IMR-90 (cell line): ENCODE results near the gene PRXL2C. TPM values are rescaled to one million over a fixed set of nuclear protein-coding genes. Genes with fewer than 3 reads are reported as not detected.

Source experiments
- ATAC-seq: fragments of 200-7000 bp; cut with Tn5 transposase; 2 replicates; pipeline ENCODE4 v1.9.1; 2020; ENCODE audit warnings: low read depth, mild to moderate bottlenecking, moderate library complexity
- BruUV-seq: library from RNA; stranded (reverse); fragments of 400-500 nt; replicated peaks from 2 replicates; lab custom pipeline; 2021; lab: Mats Ljungman, UMichigan
- CTCF ChIA-PET: fragments of 300-600 bp; formaldehyde crosslinking; extraction: SDS; loops from one replicate; lab custom pipeline; 2021; ENCODE audit warnings: antibody characterized with exemption; lab: Yijun Ruan, JAX
- POLR2A ChIA-PET: fragments of 300-600 bp; sonication (Branson Sonifier 250); formaldehyde crosslinking; loops from one replicate; lab custom pipeline; 2022; ENCODE audit warnings: antibody characterized with exemption; ENCODE audit not compliant: unreplicated experiment; lab: Charles Lee
- DNase-seq: peaks from one replicate; pipeline ENCODE4 v3.0.0; 2013
- H2AFZ ChIP-seq: replicated peaks from 2 replicates; pipeline ENCODE3; 2013; ENCODE audit warnings: low read length, mild to moderate bottlenecking; ENCODE audit not compliant: poor library complexity
- H2AK5ac ChIP-seq: 2 replicates; pipeline ENCODE4 v1.6.1; 2013; ENCODE audit warnings: low read depth, low read length, inconsistent platforms
- H2AK9ac ChIP-seq: replicated peaks from 2 replicates; pipeline ENCODE3; 2013; ENCODE audit warnings: mild to moderate bottlenecking, low read depth, low read length, moderate library complexity; ENCODE audit not compliant: poor library complexity
- H2BK120ac ChIP-seq: 2 replicates; pipeline ENCODE4 v1.6.1; 2013; ENCODE audit warnings: low read depth, low read length, inconsistent platforms
- H2BK15ac ChIP-seq: 3 replicates; pipeline ENCODE4 v1.6.1; 2013; ENCODE audit warnings: low read depth, low read length, inconsistent platforms
- H2BK20ac ChIP-seq: 2 replicates; pipeline ENCODE4 v1.6.1; 2013; ENCODE audit warnings: low read depth, mild to moderate bottlenecking, inconsistent platforms, low read length, moderate library complexity
- H2BK5ac ChIP-seq: 2 replicates; pipeline ENCODE4 v1.6.1; 2013; ENCODE audit warnings: mild to moderate bottlenecking, low read depth, low read length, inconsistent platforms; ENCODE audit not compliant: poor library complexity, severe bottlenecking
- H3K14ac ChIP-seq: replicated peaks from 2 replicates; pipeline ENCODE4 v1.6.1; 2013; ENCODE audit warnings: low read depth, low read length, inconsistent platforms
- H3K18ac ChIP-seq: 2 replicates; pipeline ENCODE4 v1.6.1; 2013; ENCODE audit warnings: low read depth, low read length, control low read depth
- H3K23ac ChIP-seq: 2 replicates; pipeline ENCODE4 v1.6.1; 2013; ENCODE audit warnings: low read depth, low read length, inconsistent platforms
- H3K27ac ChIP-seq: 2 replicates; pipeline ENCODE4 v1.5.1; 2013; ENCODE audit warnings: mild to moderate bottlenecking, control low read depth, low read length; ENCODE audit not compliant: insufficient read depth
- H3K27me3 ChIP-seq: 2 replicates; pipeline ENCODE4 v1.6.1; 2013; ENCODE audit warnings: low read length; ENCODE audit not compliant: control insufficient read depth, insufficient read depth
- H3K36me3 ChIP-seq: 2 replicates; pipeline ENCODE4 v1.6.1; 2013; ENCODE audit warnings: low read length, mixed read lengths; ENCODE audit not compliant: control insufficient read depth, insufficient read depth
- H3K4ac ChIP-seq: 2 replicates; pipeline ENCODE4 v1.6.1; 2013; ENCODE audit warnings: low read depth, low read length, inconsistent platforms
- H3K4me1 ChIP-seq: 2 replicates; pipeline ENCODE4 v1.6.1; 2013; ENCODE audit warnings: low read length, mixed read lengths; ENCODE audit not compliant: control insufficient read depth, insufficient read depth
- H3K4me2 ChIP-seq: 2 replicates; pipeline ENCODE4 v1.6.1; 2013; ENCODE audit warnings: low read depth, mild to moderate bottlenecking, control low read depth, low read length, moderate library complexity
- H3K4me3 ChIP-seq: 2 replicates; pipeline ENCODE4 v1.5.1; 2013; ENCODE audit warnings: low read depth, mild to moderate bottlenecking, control low read depth, low read length, moderate library complexity; ENCODE audit not compliant: insufficient read depth
- H3K56ac ChIP-seq: 2 replicates; pipeline ENCODE4 v1.6.1; 2013; ENCODE audit warnings: low read length, inconsistent platforms; ENCODE audit not compliant: insufficient read depth; ENCODE audit errors: extremely low read depth
- H3K79me1 ChIP-seq, 2 experiments: 2 replicates each; pipeline ENCODE4 v1.6.1; 2013; ENCODE audit warnings: low read length in 2 of 2, inconsistent platforms in 1 of 2, low read depth in 1 of 2
- H3K9ac ChIP-seq: 2 replicates; pipeline ENCODE4 v1.6.1; 2013; ENCODE audit warnings: low read depth, low read length, control low read depth
- H3K9me1 ChIP-seq: 2 replicates; pipeline ENCODE4 v1.6.1; 2013; ENCODE audit warnings: low read length, inconsistent platforms; ENCODE audit not compliant: insufficient read depth
- H3K9me3 ChIP-seq: 2 replicates; pipeline ENCODE4 v1.6.1; 2013; ENCODE audit warnings: low read length; ENCODE audit not compliant: control insufficient read depth, insufficient read depth
- H4K20me1 ChIP-seq: 2 replicates; pipeline ENCODE4 v1.6.1; 2013; ENCODE audit warnings: low read length, inconsistent platforms; ENCODE audit not compliant: insufficient read depth
- H4K5ac ChIP-seq: 2 replicates; pipeline ENCODE4 v1.6.1; 2013; ENCODE audit warnings: mild to moderate bottlenecking, low read depth, low read length, control low read depth
- H4K8ac ChIP-seq, 2 experiments: 2 replicates each; pipeline ENCODE4 v1.6.1; 2013; ENCODE audit warnings: low read depth in 2 of 2, low read length in 2 of 2, control low read depth in 1 of 2, inconsistent platforms in 1 of 2
- H4K91ac ChIP-seq: 2 replicates; pipeline ENCODE4 v1.6.1; 2013; ENCODE audit warnings: low read depth, low read length, inconsistent platforms; ENCODE audit not compliant: insufficient read depth
- BHLHE40 ChIP-seq: fragments of 150-350 bp; IDR thresholded peaks from 2 replicates; pipeline ENCODE4 v1.6.1; 2016; ENCODE audit warnings: mild to moderate bottlenecking, low read depth, low read length
- CEBPB ChIP-seq: IDR thresholded peaks from 2 replicates; pipeline ENCODE4 v1.6.1; 2012; ENCODE audit warnings: low read depth, low read length, improper control_type of control experiment
- CHD1 ChIP-seq: IDR thresholded peaks from 2 replicates; pipeline ENCODE4 v1.6.1; 2012; ENCODE audit warnings: low read depth, low read length, improper control_type of control experiment
- FOS ChIP-seq: fragments of 150-350 bp; IDR thresholded peaks from 2 replicates; pipeline ENCODE4 v1.6.1; 2016; ENCODE audit warnings: low read depth, low read length
- NFE2L2 ChIP-seq: fragments of 150-350 bp; IDR thresholded peaks from 2 replicates; pipeline ENCODE4 v1.6.1; 2016; ENCODE audit warnings: low read depth, mild to moderate bottlenecking, low read length
- POLR2A ChIP-seq: IDR thresholded peaks from 2 replicates; pipeline ENCODE4 v1.6.1; 2012; ENCODE audit warnings: mild to moderate bottlenecking, low read depth, low read length
- RAD21 ChIP-seq: IDR thresholded peaks from 2 replicates; pipeline ENCODE4 v1.6.1; 2012; ENCODE audit warnings: low read length, improper control_type of control experiment
- RCOR1 ChIP-seq: IDR thresholded peaks from 2 replicates; pipeline ENCODE4 v1.6.1; 2012; ENCODE audit warnings: mild to moderate bottlenecking, low read length, improper control_type of control experiment; ENCODE audit not compliant: insufficient replicate concordance
- SMC3 ChIP-seq: fragments of 150-350 bp; IDR thresholded peaks from 2 replicates; pipeline ENCODE4 v1.6.1; 2016; ENCODE audit warnings: low read depth, mild to moderate bottlenecking, antibody characterized with exemption, low read length, moderate library complexity
- dilution Hi-C: fragments of 300-500 bp; cut with HindIII; formaldehyde crosslinking; loops from one replicate; pipeline ENCODE4 v1.14.3; 2018; ENCODE audit warnings: low sequenced_read_pairs; ENCODE audit not compliant: unreplicated experiment
- in situ Hi-C: fragments of 300-500 bp; cut with MboI; formaldehyde crosslinking; loops from 3 replicates; pipeline ENCODE4 v1.14.3; 2019; ENCODE audit warnings: low sequenced_read_pairs, inconsistent platforms, mixed read lengths
- intact Hi-C: fragments of 100-400 bp; cut with micrococcal nuclease; formaldehyde crosslinking; loops from 2 replicates; pipeline ENCODE4 v1.10.0; 2022
- polyA plus RNA-seq, 3 experiments: library from polyadenylated mRNA; depleted of rRNA; stranded (reverse); fragments of >200 nt; gene quantifications; 2 replicates each; pipeline ENCODE4 v1.2.3, GENCODE V29; 2012; ENCODE audit warnings: low replicate concordance in 1 of 3
- total RNA-seq: library from RNA; depleted of rRNA; stranded (reverse); fragments of >200 nt; gene quantifications from 2 replicates; pipeline ENCODE4 v1.2.3, GENCODE V29; 2012
- TF ChIP-seq, protein P1 (sequence below): fragments of 150-350 bp; IDR thresholded peaks from 2 replicates; pipeline ENCODE4 v1.6.1; 2017; ENCODE audit warnings: mild to moderate bottlenecking, antibody characterized with exemption, low read length, low read depth
- TF ChIP-seq, protein P2 (sequence below): conservative IDR thresholded peaks from 2 replicates; pipeline ENCODE4 v1.5.1; 2012; ENCODE audit warnings: mild to moderate bottlenecking, low read depth, low read length, improper control_type of control experiment

Gene PRXL2C
- total and polyA plus RNA-seq, 2 of the 4 experiments (the other 2 are of a cell fraction): 2.7 to 9.0 TPM

DNA sequence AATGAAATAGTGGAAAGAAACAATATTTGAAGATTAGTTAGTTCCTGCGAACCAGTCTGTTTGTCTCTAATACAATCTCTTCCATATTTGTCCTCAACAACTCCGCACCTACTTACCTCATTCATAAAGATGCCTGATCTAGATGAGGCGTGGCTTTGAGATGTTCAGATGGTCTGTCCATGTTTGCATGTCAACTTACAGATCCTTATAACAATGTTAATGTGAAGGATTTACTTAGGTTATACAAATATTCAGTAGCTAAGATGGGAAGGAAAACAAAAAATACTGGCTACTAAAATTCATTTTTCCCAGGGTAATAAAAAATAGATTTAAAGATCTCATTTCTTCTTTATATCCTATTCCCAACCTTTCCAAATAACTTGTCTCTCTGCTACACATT lies 43.8 kb downstream of the PRXL2C start (continued):
- TF ChIP-seq, protein P1, sequence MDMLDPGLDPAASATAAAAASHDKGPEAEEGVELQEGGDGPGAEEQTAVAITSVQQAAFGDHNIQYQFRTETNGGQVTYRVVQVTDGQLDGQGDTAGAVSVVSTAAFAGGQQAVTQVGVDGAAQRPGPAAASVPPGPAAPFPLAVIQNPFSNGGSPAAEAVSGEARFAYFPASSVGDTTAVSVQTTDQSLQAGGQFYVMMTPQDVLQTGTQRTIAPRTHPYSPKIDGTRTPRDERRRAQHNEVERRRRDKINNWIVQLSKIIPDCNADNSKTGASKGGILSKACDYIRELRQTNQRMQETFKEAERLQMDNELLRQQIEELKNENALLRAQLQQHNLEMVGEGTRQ: no peak
- no peak for TF ChIP-seq NFE2L2
- TF ChIP-seq BHLHE40: no peak
- TF ChIP-seq RCOR1: no peak
- TF ChIP-seq RAD21: no peak
- no peak for TF ChIP-seq POLR2A
- no peak for TF ChIP-seq CHD1
- TF ChIP-seq SMC3: no peak

DNA sequence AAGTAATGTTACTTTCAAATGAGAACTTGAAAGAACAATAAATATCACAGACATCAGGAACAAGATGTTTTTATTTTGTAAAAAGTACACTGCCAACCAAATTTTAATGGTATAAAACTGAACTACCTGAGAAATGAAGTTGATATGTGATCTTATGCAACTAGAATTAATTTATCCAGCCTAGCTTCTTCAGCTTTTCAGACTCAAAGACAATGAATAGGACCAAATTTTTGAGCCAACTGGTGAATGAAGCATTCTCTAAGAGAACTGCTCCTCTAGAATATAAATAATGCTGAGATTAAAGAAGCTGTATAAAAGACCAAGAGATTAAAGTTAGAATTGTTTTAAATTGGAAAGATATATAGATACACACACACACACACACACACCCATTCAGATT lies 45.4 kb downstream of the PRXL2C start:
- in situ Hi-C loops: no loop called here
- Histone ChIP-seq H3K27me3 (no peaks in the 10 kb centered on the region), H3K9me1 (peaks cover 7% of the 10 kb centered on the region), H2AFZ (no peak overlapping the region), H3K4me2 (no peak overlapping the region), H3K4ac (no peak overlapping the region), H3K27ac (no peak overlapping the region), H4K5ac (no peak overlapping the region), H3K14ac (no peak overlapping the region), H2AK5ac (no peak overlapping the region), H2BK15ac (no peak overlapping the region), H3K9ac (no peak overlapping the region), H3K56ac (no peak overlapping the region), H3K4me3 (no peak overlapping the region), H4K20me1 (no peaks in the 10 kb centered on the region), H3K4me1 (peaks cover 7% of the 10 kb centered on the region), H3K23ac (no peak overlapping the region), H2BK20ac (no peak overlapping the region), H2AK9ac (no peak overlapping the region), H3K18ac (no peak overlapping the region), H4K8ac (no peak overlapping the region), H4K91ac (no peak overlapping the region), H3K79me1 (peaks cover 9 to 64% of the 10 kb centered on the region in 2 experiments), H2BK120ac (no peak overlapping the region), H2BK5ac (no peak overlapping the region), H3K36me3 (no peaks in the 10 kb centered on the region), H3K9me3 (no peaks in the 10 kb centered on the region)
- dilution Hi-C loops: no loop called here
- intact Hi-C loops: loop anchor here (5.0 kb wide), 2 partner anchors 42 to 157 kb away; partner anchors contain the start of gene HABP4
- CTCF ChIA-PET: no interaction called here
- ATAC-seq (no peak), DNase-seq (no peak)
- BruUV-seq: no TSS peak
- TF ChIP-seq RCOR1 (no peak), FOS (no peak), RAD21 (no peak), POLR2A (no peak), SMC3 (no peak), NFE2L2 (no peak), CEBPB (no peak)
- TF ChIP-seq, protein P1: no peak
- TF ChIP-seq, protein P2, sequence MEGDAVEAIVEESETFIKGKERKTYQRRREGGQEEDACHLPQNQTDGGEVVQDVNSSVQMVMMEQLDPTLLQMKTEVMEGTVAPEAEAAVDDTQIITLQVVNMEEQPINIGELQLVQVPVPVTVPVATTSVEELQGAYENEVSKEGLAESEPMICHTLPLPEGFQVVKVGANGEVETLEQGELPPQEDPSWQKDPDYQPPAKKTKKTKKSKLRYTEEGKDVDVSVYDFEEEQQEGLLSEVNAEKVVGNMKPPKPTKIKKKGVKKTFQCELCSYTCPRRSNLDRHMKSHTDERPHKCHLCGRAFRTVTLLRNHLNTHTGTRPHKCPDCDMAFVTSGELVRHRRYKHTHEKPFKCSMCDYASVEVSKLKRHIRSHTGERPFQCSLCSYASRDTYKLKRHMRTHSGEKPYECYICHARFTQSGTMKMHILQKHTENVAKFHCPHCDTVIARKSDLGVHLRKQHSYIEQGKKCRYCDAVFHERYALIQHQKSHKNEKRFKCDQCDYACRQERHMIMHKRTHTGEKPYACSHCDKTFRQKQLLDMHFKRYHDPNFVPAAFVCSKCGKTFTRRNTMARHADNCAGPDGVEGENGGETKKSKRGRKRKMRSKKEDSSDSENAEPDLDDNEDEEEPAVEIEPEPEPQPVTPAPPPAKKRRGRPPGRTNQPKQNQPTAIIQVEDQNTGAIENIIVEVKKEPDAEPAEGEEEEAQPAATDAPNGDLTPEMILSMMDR: no peak
- POLR2A ChIA-PET: interaction anchor here (0.6 kb wide), 1 partner anchor 138 kb away, joined by 4 read pairs; no protein-coding TSS in a partner anchor
